Right hindlimb (tissue), 1 donor: ENCODE results near the gene DPP6.

Experiments used
- DNase-seq: peaks from one replicate; pipeline ENCODE4 v3.0.0-alpha.2; 2018

DPP6 gene

GRCh38 chr7:154569916-154570315, 517.7 kb downstream of the DPP6 start:
- no peak for DNase-seq

GRCh38 chr7:154571772-154572171, 519.6 kb downstream of the DPP6 start:
- DNase-seq = no peak

GRCh38 chr7:154574235-154574634, 522.0 kb downstream of the DPP6 start:
- DNase-seq = no peak

- no peak for DNase-seq
Observed at GRCh38 chr7:154575497-154575896, 523.3 kb downstream of the DPP6 start.

GRCh38 chr7:154576604-154577003, 524.4 kb downstream of the DPP6 start:
- DNase-seq = no peak

- DNase-seq = no peak
Observed at GRCh38 chr7:154577141-154577873, 525.1 kb downstream of the DPP6 start.

GRCh38 chr7:154578336-154578735, 526.1 kb downstream of the DPP6 start:
- DNase-seq = no peak

GRCh38 chr7:154579711-154580110, 527.5 kb downstream of the DPP6 start:
- DNase-seq = no peak

GRCh38 chr7:154581251-154581890, 529.2 kb downstream of the DPP6 start:
- no peak for DNase-seq

GRCh38 chr7:154583454-154583853, 531.3 kb downstream of the DPP6 start:
- no peak for DNase-seq

- DNase-seq = no peak
Observed at GRCh38 chr7:154584352-154585252, 532.4 kb downstream of the DPP6 start.

- no peak for DNase-seq
Observed at GRCh38 chr7:154587792-154588191, 535.6 kb downstream of the DPP6 start.

- DNase-seq = peak; percentile 82
Observed at GRCh38 chr7:154591544-154591943, 539.3 kb downstream of the DPP6 start.

GRCh38 chr7:154592388-154592787, 540.2 kb downstream of the DPP6 start:
- DNase-seq = peak; percentile 53

- no peak for DNase-seq
Observed at GRCh38 chr7:154598396-154598795, 546.2 kb downstream of the DPP6 start.

- no peak for DNase-seq
Observed at GRCh38 chr7:154598864-154599263, 546.7 kb downstream of the DPP6 start.

GRCh38 chr7:154610903-154611302, 558.7 kb downstream of the DPP6 start:
- DNase-seq = no peak

GRCh38 chr7:154613811-154614210, 561.6 kb downstream of the DPP6 start:
- no peak for DNase-seq

GRCh38 chr7:154620141-154620755, 568.0 kb downstream of the DPP6 start:
- DNase-seq = no peak

GRCh38 chr7:154623399-154623798, 571.2 kb downstream of the DPP6 start:
- no peak for DNase-seq

GRCh38 chr7:154627646-154628290, 575.6 kb downstream of the DPP6 start:
- DNase-seq = peak; percentile 41

- no peak for DNase-seq
Observed at GRCh38 chr7:154628556-154628955, 576.4 kb downstream of the DPP6 start.

- no peak for DNase-seq
Observed at GRCh38 chr7:154631162-154631561, 579.0 kb downstream of the DPP6 start.
